Stimulated activated naive CD4-positive, alpha-beta T cell (primary cell): ENCODE results near the gene INHA.

Source experiments
- DNase-seq, 6 experiments: peaks; one replicate each; lab custom pipeline; 2025; lab: John Stamatoyannopoulos, UW

Gene INHA

GRCh38 chr2:219572237-219573001, at the start of gene INHA:
Gene INHA (plus strand): TSS chr2:219572310. CDS start chr2:219572375, 65 bp downstream.
- DNase-seq = no peak

- DNase-seq = peak in 1 of 6 experiments; percentile 5
Observed at GRCh38 chr2:219523031-219523671, 49.0 kb upstream of the INHA start.

GRCh38 chr2:219524817-219525216, 47.3 kb upstream of the INHA start:
- no peak for DNase-seq

GRCh38 chr2:219525533-219526232, 46.4 kb upstream of the INHA start:
- no peak for DNase-seq

GRCh38 chr2:219526320-219527075, 45.6 kb upstream of the INHA start:
- no peak for DNase-seq

GRCh38 chr2:219527076-219527394, 45.1 kb upstream of the INHA start:
- no peak for DNase-seq

GRCh38 chr2:219527472-219527871, 44.6 kb upstream of the INHA start:
- no peak for DNase-seq

GRCh38 chr2:219530048-219530963, 41.8 kb upstream of the INHA start:
- DNase-seq = peak; percentile 55 to 86 (median 76)

GRCh38 chr2:219531639-219532377, 40.3 kb upstream of the INHA start:
- DNase-seq = no peak

- DNase-seq = no peak
Observed at GRCh38 chr2:219532378-219532649, 39.8 kb upstream of the INHA start.

- no peak for DNase-seq
Observed at GRCh38 chr2:219533930-219534661, 38.0 kb upstream of the INHA start.

GRCh38 chr2:219536425-219536824, 35.7 kb upstream of the INHA start:
- DNase-seq = no peak

GRCh38 chr2:219536967-219537366, 35.1 kb upstream of the INHA start:
- no peak for DNase-seq

- no peak for DNase-seq
Observed at GRCh38 chr2:219537657-219538488, 34.2 kb upstream of the INHA start.

GRCh38 chr2:219538504-219538951, 33.6 kb upstream of the INHA start:
- DNase-seq = no peak

GRCh38 chr2:219538956-219539788, 32.9 kb upstream of the INHA start:
- no peak for DNase-seq

GRCh38 chr2:219539926-219540678, 32.0 kb upstream of the INHA start:
- DNase-seq = no peak
